SK-N-SH treated with all-trans-retinoic acid at 6 μM for 48 hours (cell line): ENCODE data around the gene MYNN.

Experiments
- ATAC-seq: fragments of 200-7000 bp; cut with Tn5 transposase; 3 replicates; pipeline ENCODE4 v1.9.1; 2020; ENCODE audit warnings: mild to moderate bottlenecking, moderate library complexity
- ARNTL ChIP-seq: fragments of 450-650 bp; formaldehyde crosslinking; IDR thresholded peaks from 2 replicates; pipeline ENCODE4 v1.5.0; 2020; ENCODE audit warnings: low read depth, mild to moderate bottlenecking, moderate library complexity, borderline replicate concordance
- BACH2 ChIP-seq: fragments of 250-450 bp; sonication (Bioruptor Pico); IDR thresholded peaks from 2 replicates; pipeline ENCODE4 v1.9.0; 2021; ENCODE audit warnings: mild to moderate bottlenecking, borderline replicate concordance
- CSDC2 ChIP-seq: fragments of 250-450 bp; sonication (Bioruptor Pico); IDR thresholded peaks from 2 replicates; pipeline ENCODE4 v1.5.0; 2020; ENCODE audit warnings: mild to moderate bottlenecking, moderate library complexity
- CSRNP3 ChIP-seq: fragments of 250-450 bp; sonication (Bioruptor Pico); IDR thresholded peaks from 2 replicates; pipeline ENCODE4 v1.5.1; 2021; ENCODE audit warnings: mild to moderate bottlenecking, moderate library complexity
- ESRRG ChIP-seq: fragments of 250-450 bp; sonication (Bioruptor Pico); IDR thresholded peaks from 2 replicates; pipeline ENCODE4 v1.6.1; 2021; ENCODE audit warnings: mild to moderate bottlenecking
- GLIS3 ChIP-seq: fragments of 250-450 bp; sonication (Bioruptor Pico); IDR thresholded peaks from 2 replicates; pipeline ENCODE4 v1.5.0; 2020; ENCODE audit warnings: mild to moderate bottlenecking, moderate library complexity
- ISL1 ChIP-seq: fragments of 250-450 bp; sonication (Bioruptor Pico); IDR thresholded peaks from 2 replicates; pipeline ENCODE4 v2.1.2; 2022; ENCODE audit warnings: mild to moderate bottlenecking, moderate library complexity
- OSR1 ChIP-seq: fragments of 250-450 bp; sonication (Bioruptor Pico); IDR thresholded peaks from 2 replicates; pipeline ENCODE4 v1.8.0; 2022; ENCODE audit warnings: moderate library complexity, mild to moderate bottlenecking, inconsistent platforms
- PPARA ChIP-seq: fragments of 250-450 bp; sonication (Bioruptor Pico); IDR thresholded peaks from 2 replicates; pipeline ENCODE4 v1.5.0; 2020; ENCODE audit warnings: mild to moderate bottlenecking, borderline replicate concordance
- RARB ChIP-seq: fragments of 250-450 bp; sonication (Bioruptor Pico); IDR thresholded peaks from 2 replicates; pipeline ENCODE4 v1.8.0; 2021; ENCODE audit warnings: mild to moderate bottlenecking, moderate library complexity
- TCF4 ChIP-seq: fragments of 250-450 bp; sonication (Bioruptor Pico); IDR thresholded peaks from 2 replicates; pipeline ENCODE4 v1.8.0; 2021; ENCODE audit warnings: mild to moderate bottlenecking, moderate library complexity, borderline replicate concordance
- TOX ChIP-seq: fragments of 250-450 bp; sonication (Bioruptor Pico); IDR thresholded peaks from 2 replicates; pipeline ENCODE4 v1.8.0; 2021; ENCODE audit warnings: mild to moderate bottlenecking, moderate library complexity, borderline replicate concordance
- TSHZ2 ChIP-seq: fragments of 250-450 bp; sonication (Bioruptor Pico); IDR thresholded peaks from 2 replicates; pipeline ENCODE4 v1.5.0; 2020; ENCODE audit warnings: mild to moderate bottlenecking, moderate library complexity
- ZC3H10 ChIP-seq: fragments of 250-450 bp; sonication (Bioruptor Pico); IDR thresholded peaks from 2 replicates; pipeline ENCODE4 v1.5.1; 2021; ENCODE audit warnings: mild to moderate bottlenecking, moderate library complexity
- ZFP3 ChIP-seq: fragments of 250-450 bp; sonication (Bioruptor Pico); IDR thresholded peaks from 2 replicates; pipeline ENCODE4 v1.5.0; 2020; ENCODE audit warnings: mild to moderate bottlenecking, moderate library complexity
- ZNF565 ChIP-seq: fragments of 450-650 bp; formaldehyde crosslinking; conservative IDR thresholded peaks from 2 replicates; pipeline ENCODE4 v1.5.0; 2020; ENCODE audit warnings: low read depth, mild to moderate bottlenecking, moderate library complexity
- ZNF70 ChIP-seq: fragments of 450-650 bp; formaldehyde crosslinking; IDR thresholded peaks from 2 replicates; pipeline ENCODE4 v1.5.0; 2020; ENCODE audit warnings: mild to moderate bottlenecking, moderate library complexity
- ZNF8 ChIP-seq: fragments of 450-650 bp; formaldehyde crosslinking; IDR thresholded peaks from 2 replicates; pipeline ENCODE4 v1.5.0; 2020; ENCODE audit warnings: mild to moderate bottlenecking, moderate library complexity
- TF ChIP-seq, protein P1 (sequence below): fragments of 250-450 bp; sonication (Bioruptor Pico); IDR thresholded peaks from 2 replicates; pipeline ENCODE4 v1.8.0; 2021; ENCODE audit warnings: low read depth, mild to moderate bottlenecking, moderate library complexity, borderline replicate concordance
- TF ChIP-seq, protein P2 (sequence below): fragments of 250-450 bp; sonication (Bioruptor Pico); IDR thresholded peaks from 2 replicates; pipeline ENCODE4 v1.5.1; 2020; ENCODE audit warnings: low read depth, mild to moderate bottlenecking, moderate library complexity

The MYNN gene

DNA sequence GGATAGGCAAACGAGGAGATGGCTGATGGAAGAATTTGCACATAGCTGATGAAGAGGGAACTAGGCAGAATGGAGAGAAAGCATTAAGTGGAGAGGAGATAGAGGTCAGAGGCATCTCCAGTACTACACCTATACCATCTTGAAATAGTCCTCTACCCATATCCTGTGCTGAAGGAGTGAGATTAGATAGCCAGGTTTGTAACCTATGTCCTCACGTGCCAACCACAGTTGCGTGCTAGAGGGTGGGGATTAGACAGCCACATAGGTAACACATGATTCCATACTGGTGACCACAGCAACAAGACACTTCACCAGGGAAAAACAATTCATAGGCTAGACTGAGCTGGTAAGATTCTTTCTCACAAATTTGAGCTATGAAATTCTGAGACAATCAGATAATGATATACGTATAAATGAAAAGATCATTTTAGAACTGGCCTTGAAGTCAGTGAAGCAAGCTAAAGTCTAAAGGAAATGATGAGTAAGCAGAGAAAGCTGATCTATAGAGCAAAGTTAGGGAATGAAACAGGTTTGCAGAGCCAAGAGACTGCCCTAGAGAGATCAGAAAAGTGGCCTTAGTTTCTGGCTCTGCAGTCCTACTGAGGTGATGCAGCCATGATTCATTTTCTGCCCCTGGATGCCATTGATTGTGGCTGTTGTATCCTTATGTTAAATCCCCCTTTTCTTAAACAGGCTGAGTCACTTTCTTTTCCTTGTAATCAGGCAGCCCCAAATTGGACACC is 17.7 kb downstream of the MYNN start:
- no peak for TF ChIP-seq GLIS3 (CRISPR knock-in tag)
- no peak for TF ChIP-seq RARB (CRISPR knock-in tag)
- no peak for TF ChIP-seq PPARA (CRISPR knock-in tag)
- no peak for TF ChIP-seq ISL1 (CRISPR knock-in tag)
- TF ChIP-seq ZC3H10 (CRISPR knock-in tag) = no peak
- TF ChIP-seq ESRRG (CRISPR knock-in tag) = no peak
- TF ChIP-seq TSHZ2 (CRISPR knock-in tag) = no peak
- TF ChIP-seq OSR1 = no peak
- no peak for TF ChIP-seq CSRNP3
- no peak for TF ChIP-seq CSDC2
- peak; percentile 51; the same call in 2 of the 3 replicates for ATAC-seq

DNA sequence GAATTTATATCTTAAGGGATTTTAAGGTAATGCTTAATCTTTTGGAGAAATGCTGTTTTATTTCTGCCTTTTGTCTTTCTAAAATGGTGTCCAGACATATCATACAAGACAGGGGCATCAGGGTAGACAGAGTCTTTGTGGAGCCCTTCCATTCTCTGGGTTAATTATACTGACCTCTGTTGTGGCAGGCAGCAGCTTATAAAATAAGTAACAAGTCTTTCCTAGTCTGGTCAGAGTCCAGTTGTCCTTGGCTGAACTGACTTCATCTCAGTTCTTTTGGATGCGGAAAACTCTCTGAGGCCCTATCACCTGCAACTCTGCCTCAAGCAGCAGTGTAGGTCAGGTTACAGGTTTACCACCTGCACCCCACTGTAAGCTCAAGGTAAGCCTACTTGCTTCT is 19.2 kb downstream of the MYNN start:
- no peak for ATAC-seq
- TF ChIP-seq ZNF565 (CRISPR knock-in tag) = no peak
- TF ChIP-seq RARB (CRISPR knock-in tag) = no peak
- TF ChIP-seq OSR1 = no peak
- TF ChIP-seq, protein P1, sequence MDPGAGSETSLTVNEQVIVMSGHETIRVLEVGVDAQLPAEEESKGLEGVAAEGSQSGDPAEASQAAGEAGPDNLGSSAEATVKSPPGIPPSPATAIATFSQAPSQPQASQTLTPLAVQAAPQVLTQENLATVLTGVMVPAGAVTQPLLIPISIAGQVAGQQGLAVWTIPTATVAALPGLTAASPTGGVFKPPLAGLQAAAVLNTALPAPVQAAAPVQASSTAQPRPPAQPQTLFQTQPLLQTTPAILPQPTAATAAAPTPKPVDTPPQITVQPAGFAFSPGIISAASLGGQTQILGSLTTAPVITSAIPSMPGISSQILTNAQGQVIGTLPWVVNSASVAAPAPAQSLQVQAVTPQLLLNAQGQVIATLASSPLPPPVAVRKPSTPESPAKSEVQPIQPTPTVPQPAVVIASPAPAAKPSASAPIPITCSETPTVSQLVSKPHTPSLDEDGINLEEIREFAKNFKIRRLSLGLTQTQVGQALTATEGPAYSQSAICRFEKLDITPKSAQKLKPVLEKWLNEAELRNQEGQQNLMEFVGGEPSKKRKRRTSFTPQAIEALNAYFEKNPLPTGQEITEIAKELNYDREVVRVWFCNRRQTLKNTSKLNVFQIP (CRISPR knock-in tag) = no peak
- TF ChIP-seq TOX (CRISPR knock-in tag) = no peak
- TF ChIP-seq ESRRG (CRISPR knock-in tag) = no peak
- no peak for TF ChIP-seq ZNF8 (CRISPR knock-in tag)
- TF ChIP-seq, protein P2, sequence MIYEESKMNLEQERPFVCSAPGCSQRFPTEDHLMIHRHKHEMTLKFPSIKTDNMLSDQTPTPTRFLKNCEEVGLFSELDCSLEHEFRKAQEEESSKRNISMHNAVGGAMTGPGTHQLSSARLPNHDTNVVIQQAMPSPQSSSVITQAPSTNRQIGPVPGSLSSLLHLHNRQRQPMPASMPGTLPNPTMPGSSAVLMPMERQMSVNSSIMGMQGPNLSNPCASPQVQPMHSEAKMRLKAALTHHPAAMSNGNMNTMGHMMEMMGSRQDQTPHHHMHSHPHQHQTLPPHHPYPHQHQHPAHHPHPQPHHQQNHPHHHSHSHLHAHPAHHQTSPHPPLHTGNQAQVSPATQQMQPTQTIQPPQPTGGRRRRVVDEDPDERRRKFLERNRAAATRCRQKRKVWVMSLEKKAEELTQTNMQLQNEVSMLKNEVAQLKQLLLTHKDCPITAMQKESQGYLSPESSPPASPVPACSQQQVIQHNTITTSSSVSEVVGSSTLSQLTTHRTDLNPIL = no peak
- no peak for TF ChIP-seq TCF4 (CRISPR knock-in tag)
- no peak for TF ChIP-seq ISL1 (CRISPR knock-in tag)
- no peak for TF ChIP-seq CSDC2
- no peak for TF ChIP-seq CSRNP3
- TF ChIP-seq TSHZ2 (CRISPR knock-in tag) = no peak
- TF ChIP-seq PPARA (CRISPR knock-in tag) = no peak
- no peak for TF ChIP-seq ZFP3 (CRISPR knock-in tag)
- TF ChIP-seq ARNTL = no peak
- no peak for TF ChIP-seq BACH2
- no peak for TF ChIP-seq ZNF70
